HG03175 (cell line): ENCODE measurements around the gene LILRB3.
"Not testable (repeated sequence)": the region's sequence is repeated elsewhere in the genome, so short reads cannot be mapped to it uniquely, and the experiment has no call there.

Experiments
- ATAC-seq: cut with Tn5 transposase; IDR thresholded peaks from one replicate; pipeline ENCODE4 v1.9.1; 2021; ENCODE audit warnings: mild to moderate bottlenecking, moderate library complexity; ENCODE audit not compliant: unreplicated experiment

The LILRB3 gene

GRCh38 chr19:54243809-54244208 lies 21.0 kb upstream of the LILRB3 start:
- not testable (repeated sequence) for ATAC-seq

- ATAC-seq, result not testable (repeated sequence)
These were observed 19.8 kb upstream of the LILRB3 start, which contains the start of gene LILRA6 for GRCh38 chr19:54242646-54243045. Gene LILRA6 (minus strand): TSS chr19:54242790.

- ATAC-seq, result not testable (repeated sequence)
These were observed 19.4 kb upstream of the LILRB3 start for GRCh38 chr19:54242234-54242633.

- ATAC-seq, result not testable (repeated sequence)
These were observed 17.8 kb upstream of the LILRB3 start for GRCh38 chr19:54240372-54241336.

- ATAC-seq, result not testable (repeated sequence)
These were observed 16.9 kb upstream of the LILRB3 start for GRCh38 chr19:54239491-54240371.

GRCh38 chr19:54233941-54234340 lies 11.1 kb upstream of the LILRB3 start:
- no peak for ATAC-seq

GRCh38 chr19:54231077-54231931 lies 8.5 kb upstream of the LILRB3 start:
- no peak for ATAC-seq

- no peak for ATAC-seq
These were observed 7.2 kb upstream of the LILRB3 start for GRCh38 chr19:54230031-54230430.

- ATAC-seq, result no peak
These were observed 6.3 kb upstream of the LILRB3 start for GRCh38 chr19:54229146-54229545.

GRCh38 chr19:54224619-54225018 lies 1.8 kb upstream of the LILRB3 start:
- ATAC-seq, result not testable (repeated sequence)

GRCh38 chr19:54223937-54224281 lies 1.1 kb upstream of the LILRB3 start:
- ATAC-seq, result not testable (repeated sequence)

GRCh38 chr19:54223277-54223936 lies 600 bp upstream of the LILRB3 start:
- ATAC-seq, result not testable (repeated sequence)

- not testable (repeated sequence) for ATAC-seq
These were observed 860 bp downstream of the LILRB3 start for GRCh38 chr19:54221947-54222346.

- ATAC-seq, result not testable (repeated sequence)
These were observed 3.1 kb downstream of the LILRB3 start for GRCh38 chr19:54219702-54220101.

GRCh38 chr19:54218960-54219661 lies 3.7 kb downstream of the LILRB3 start:
- no peak for ATAC-seq

GRCh38 chr19:54218259-54218658 lies 4.5 kb downstream of the LILRB3 start:
- no peak for ATAC-seq

- ATAC-seq, result not testable (repeated sequence)
These were observed 5.1 kb downstream of the LILRB3 start for GRCh38 chr19:54217517-54218247.

GRCh38 chr19:54216869-54217268 lies 5.9 kb downstream of the LILRB3 start:
- ATAC-seq, result no peak

GRCh38 chr19:54214734-54215133 lies 8.1 kb downstream of the LILRB3 start:
- not testable (repeated sequence) for ATAC-seq
